ENCODE results near the gene CNDP1.

Gene CNDP1

GRCh38 chr18:74595431-74595830 is 61.1 kb downstream of the CNDP1 start:
- no peak for DNase-seq

GRCh38 chr18:74597034-74597661 is 62.8 kb downstream of the CNDP1 start:
- DNase-seq = peak; percentile 48 to 67 (median 54)

GRCh38 chr18:74597662-74598349 is 63.5 kb downstream of the CNDP1 start, which contains the start of gene ZNF407:
Gene ZNF407 (plus strand): TSS chr18:74597870. CDS start chr18:74631020, 33,150 bp downstream.
- peak; percentile 63 to 81 (median 80) for DNase-seq

GRCh38 chr18:74598350-74599001 is 64.2 kb downstream of the CNDP1 start:
- peak; percentile 39 to 58 (median 48) for DNase-seq

- DNase-seq = no peak
These were observed 70.1 kb downstream of the CNDP1 start for GRCh38 chr18:74604361-74604760.

GRCh38 chr18:74604774-74605173 is 70.5 kb downstream of the CNDP1 start:
- no peak for DNase-seq

- DNase-seq = no peak
These were observed 74.4 kb downstream of the CNDP1 start for GRCh38 chr18:74608681-74609080.

GRCh38 chr18:74609535-74609934 is 75.2 kb downstream of the CNDP1 start:
- no peak for DNase-seq

- no peak for DNase-seq
These were observed 75.8 kb downstream of the CNDP1 start for GRCh38 chr18:74610051-74610615.

GRCh38 chr18:74610860-74611259 is 76.6 kb downstream of the CNDP1 start:
- DNase-seq = no peak

GRCh38 chr18:74611765-74612164 is 77.5 kb downstream of the CNDP1 start:
- DNase-seq = no peak

GRCh38 chr18:74613381-74613780 is 79.1 kb downstream of the CNDP1 start:
- no peak for DNase-seq

GRCh38 chr18:74616494-74616893 is 82.2 kb downstream of the CNDP1 start:
- DNase-seq = no peak

- DNase-seq = no peak
These were observed 83.2 kb downstream of the CNDP1 start for GRCh38 chr18:74617486-74617885.

- no peak for DNase-seq
These were observed 87.8 kb downstream of the CNDP1 start for GRCh38 chr18:74622072-74622471.

GRCh38 chr18:74623047-74623816 is 88.9 kb downstream of the CNDP1 start:
- no peak for DNase-seq

GRCh38 chr18:74624466-74624865 is 90.2 kb downstream of the CNDP1 start:
- no peak for DNase-seq

- no peak for DNase-seq
These were observed 90.9 kb downstream of the CNDP1 start for GRCh38 chr18:74625157-74625556.

- DNase-seq = no peak
These were observed 92.0 kb downstream of the CNDP1 start for GRCh38 chr18:74626049-74626874.

- no peak for DNase-seq
These were observed 96.5 kb downstream of the CNDP1 start for GRCh38 chr18:74630804-74631203.

- DNase-seq = no peak
These were observed 96.9 kb downstream of the CNDP1 start for GRCh38 chr18:74631212-74631611.

Measured in activated CD4-positive, CD25-positive, alpha-beta regulatory T cell (primary cell).